K562 (cell line): Measurements from ENCODE around the gene NRXN3. TPM values are rescaled to one million over a fixed set of nuclear protein-coding genes. Genes with fewer than 3 reads are reported as not detected.

Experiments used
- ATAC-seq: fragments of 200-7000 bp; cut with Tn5 transposase; 3 replicates; pipeline ENCODE4 v1.9.1; 2020; ENCODE audit warnings: moderate library complexity
- BruUV-seq: library from RNA; stranded (reverse); fragments of 400-500 nt; replicated peaks from 2 replicates; lab custom pipeline; 2021; lab: Mats Ljungman, UMichigan
- CTCF ChIA-PET: fragments of 300-600 bp; formaldehyde crosslinking; extraction: SDS; loops from one replicate; lab custom pipeline; 2021; ENCODE audit warnings: low intra/inter-chr PET ratio; lab: Yijun Ruan, JAX
- POLR2A ChIA-PET: fragments of 300-600, 350-650 bp; sonication (Branson Sonifier 250); formaldehyde crosslinking; extraction: SDS; loops from one replicate; lab custom pipeline; 2021; ENCODE audit warnings: antibody characterized with exemption, inconsistent platforms; lab: Yijun Ruan, JAX
- DNase-seq, 4 experiments: peaks; one replicate each; pipeline versions ENCODE4 v3.0.0 to v3.0.0-alpha.2; 2011 to 2018; ENCODE audit warnings: low spot score in 3 of 4, mixed read lengths in 3 of 4; ENCODE audit errors: extremely low read depth in 1 of 4
- FAIRE-seq: peaks from 2 replicates; lab custom pipeline; 2011; peaks lifted over from hg19 to GRCh38; lab: Jason Lieb, UNC
- H2AFZ ChIP-seq: 2 replicates; pipeline ENCODE4 v1.6.0; 2011; ENCODE audit warnings: low read depth, low read length, control low read depth, inconsistent platforms
- H3K27ac ChIP-seq: fragments of 200-600 bp; 3 replicates; pipeline ENCODE4 v1.8.0; 2011; ENCODE audit warnings: low read depth, mild to moderate bottlenecking, control low read depth, inconsistent platforms, low read length, moderate library complexity, mixed read lengths; ENCODE audit errors: extremely low read depth
- H3K27me3 ChIP-seq, 2 experiments: fragments of 300-600 bp in 1 of 2; 2 replicates in 1 of 2; 3 replicates in 1 of 2; pipeline versions ENCODE4 v1.6.0 to v1.8.0; 2011; ENCODE audit warnings: inconsistent platforms in 2 of 2, low read length in 2 of 2, mild to moderate bottlenecking in 1 of 2, mixed read lengths in 1 of 2, moderate library complexity in 1 of 2; ENCODE audit not compliant: control insufficient read depth in 2 of 2, insufficient read depth in 2 of 2
- H3K36me3 ChIP-seq: fragments of 300-600 bp; 3 replicates; pipeline ENCODE4 v1.8.0; 2011; ENCODE audit warnings: mild to moderate bottlenecking, low read length, inconsistent platforms; ENCODE audit not compliant: control insufficient read depth, insufficient read depth
- H3K4me1 ChIP-seq, 2 experiments: fragments of 200-600 bp in 1 of 2; replicated peaks in 1 of 2; 2 replicates in 1 of 2; 3 replicates in 1 of 2; pipeline versions ENCODE4 v1.5.1 to v1.8.0; 2011; ENCODE audit warnings: inconsistent platforms in 2 of 2, low read length in 2 of 2, mild to moderate bottlenecking in 1 of 2, mixed read lengths in 1 of 2, moderate library complexity in 1 of 2; ENCODE audit not compliant: control insufficient read depth in 2 of 2, insufficient read depth in 2 of 2
- H3K4me2 ChIP-seq: 2 replicates; pipeline ENCODE4 v1.6.1; 2011; ENCODE audit warnings: low read length, control low read depth, inconsistent platforms, mixed read lengths; ENCODE audit not compliant: insufficient read depth
- H3K4me3 ChIP-seq: fragments of 200-600 bp; sonication (generic), shearing (Covaris generic); 2 replicates; pipeline ENCODE4 v1.5.1; 2016; ENCODE audit warnings: control low read depth, inconsistent platforms
- H3K79me2 ChIP-seq: fragments of 200-600 bp; 3 replicates; pipeline ENCODE4 v1.8.0; 2011; ENCODE audit warnings: low read length, inconsistent platforms; ENCODE audit not compliant: control insufficient read depth, insufficient read depth
- H3K9ac ChIP-seq, 2 experiments: 2 replicates each; pipeline versions ENCODE4 v1.6.0 to v1.6.1; 2011; ENCODE audit warnings: low read depth in 2 of 2, low read length in 2 of 2, control low read depth in 1 of 2, inconsistent platforms in 1 of 2, mild to moderate bottlenecking in 1 of 2, mixed read lengths in 1 of 2; ENCODE audit not compliant: insufficient read depth in 1 of 2
- H3K9me1 ChIP-seq: one replicate; pipeline ENCODE4 v1.6.0; 2011; ENCODE audit warnings: inconsistent platforms, mild to moderate bottlenecking, low read length, moderate library complexity; ENCODE audit not compliant: control insufficient read depth, insufficient read depth
- H3K9me3 ChIP-seq: replicated peaks from 2 replicates; pipeline ENCODE4 v1.5.1; 2011; ENCODE audit warnings: low read depth, low read length, inconsistent platforms; ENCODE audit not compliant: control insufficient read depth, insufficient read depth
- H4K20me1 ChIP-seq: replicated peaks from 2 replicates; pipeline ENCODE4 v1.6.1; 2011; ENCODE audit warnings: low read length, inconsistent platforms, mixed read lengths; ENCODE audit not compliant: control insufficient read depth, insufficient read depth
- DMBX1 ChIP-seq: fragments of 250-450 bp; sonication (Bioruptor Pico); IDR thresholded peaks from 2 replicates; pipeline ENCODE4 v1.8.0; 2022; ENCODE audit warnings: inconsistent platforms, mild to moderate bottlenecking, moderate library complexity, borderline replicate concordance
- MAX ChIP-seq: sonication (generic); formaldehyde crosslinking; IDR thresholded peaks from 2 replicates; pipeline ENCODE4 v1.9.0; 2022; ENCODE audit warnings: mild to moderate bottlenecking, missing genetic modification reagents
- NFRKB ChIP-seq: fragments of 450-650 bp; IDR thresholded peaks from 2 replicates; pipeline ENCODE4 v1.6.1; 2016; ENCODE audit warnings: low read depth
- POLR3G ChIP-seq: IDR thresholded peaks from 2 replicates; pipeline ENCODE4 v1.6.1; 2011; ENCODE audit not compliant: insufficient read length, insufficient replicate concordance; ENCODE audit errors: extremely low read depth
- ZNF143 ChIP-seq: sonication (generic); formaldehyde crosslinking; IDR thresholded peaks from 2 replicates; pipeline ENCODE4 v1.9.0; 2022; ENCODE audit warnings: mild to moderate bottlenecking, missing genetic modification reagents
- ZNF316 ChIP-seq: fragments of 450-650 bp; IDR thresholded peaks from 2 replicates; pipeline ENCODE4 v1.6.1; 2016
- WGBS: fragments of 100-300 bp; shearing (Covaris generic); methylation state at CpG from one replicate; pipeline ENCODE4 v1.1.6; 2016; ENCODE audit warnings: low coverage, mixed read lengths; ENCODE audit not compliant: insufficient coverage; ENCODE audit errors: missing lambda C conversion rate; 5-methylcytosine and 5-hydroxymethylcytosine counted together
- in situ Hi-C: fragments of 300-500 bp; cut with MboI; formaldehyde crosslinking; loops from 4 replicates; pipeline ENCODE4 v1.15.0; 2018; ENCODE audit warnings: inconsistent platforms, mixed read lengths
- intact Hi-C: fragments of 100-400 bp; cut with micrococcal nuclease; formaldehyde crosslinking; loops from 2 replicates; pipeline ENCODE4 v1.14.2; 2022
- polyA plus RNA-seq, 8 experiments: library from polyadenylated mRNA; depleted of rRNA in 4 of 8; stranded (reverse) in 5 of 8; unstranded in 3 of 8; fragments of >200 nt; fragmentation: Nextera tagmentation in 2 of 8; fragmentation: Illumina TruSeq in 1 of 8; extraction: Ambion mirVana in 2 of 8; extraction: Trizol in 1 of 8; gene quantifications; 2 replicates each; pipeline versions ENCODE4 v1.2.1 to v1.2.3, GENCODE V29; 2011 to 2014; ENCODE audit warnings: inconsistent platforms in 1 of 8, missing spikeins in 1 of 8
- total RNA-seq, 7 experiments: library from RNA; depleted of rRNA in 6 of 7; stranded (reverse); fragments of >200 nt in 6 of 7; fragmentation: Illumina TruSeq in 2 of 7; extraction: Trizol in 2 of 7; gene quantifications; 2 replicates each; pipeline versions ENCODE4 v1.2.1 to v1.2.3, GENCODE V29; 2011 to 2021; ENCODE audit warnings: low replicate concordance in 1 of 7

The NRXN3 gene
- total and polyA plus RNA-seq, 9 of the 15 experiments (the other 6 are each of a cell fraction or from before 2014, with no cell fraction given): 0.09 TPM; not detected in 8

DNA sequence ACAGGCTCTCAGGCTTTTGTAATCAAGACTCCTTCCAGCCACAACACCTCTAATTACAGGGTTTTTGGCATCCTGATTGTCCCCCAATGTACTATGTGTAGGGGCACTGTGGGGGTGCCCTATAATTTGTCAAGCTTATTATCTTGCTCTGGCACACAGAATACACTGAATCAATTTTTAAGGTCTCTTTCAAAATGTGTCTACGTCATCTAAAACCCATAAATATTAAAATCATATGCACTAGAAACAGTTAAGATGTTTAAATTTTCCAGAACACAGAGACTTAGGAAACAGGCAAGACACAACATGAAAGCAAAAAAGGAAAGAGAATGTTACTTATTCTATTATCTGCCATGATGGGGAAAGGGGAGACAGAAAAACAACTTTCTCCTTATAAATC is 665.7 kb downstream of the NRXN3 start:
- DNase-seq: no peak
- WGBS: 0% methylated on average over 1 of the region's 1 CpG
- H3K27ac ChIP-seq: no peak overlapping the region
- H3K36me3 ChIP-seq: no peaks in the 10 kb centered on the region
- no peaks in the 10 kb centered on the region for H3K4me1 ChIP-seq
- H3K4me2 ChIP-seq: no peak overlapping the region
- H2AFZ ChIP-seq: no peak overlapping the region
- no peak overlapping the region for H3K9ac ChIP-seq
- BruUV-seq: no TSS peak
- in situ Hi-C loops: no loop called here
- no peak overlapping the region for H3K4me3 ChIP-seq
- intact Hi-C loops: loop anchor here (5.0 kb wide), 1 partner anchor 389 kb away; no protein-coding TSS in a partner anchor
- no peaks in the 10 kb centered on the region for H3K79me2 ChIP-seq
- H3K9me3 ChIP-seq: no peaks in the 10 kb centered on the region
- POLR2A ChIA-PET: no interaction called here
- TF ChIP-seq MAX (CRISPR knock-in tag): no peak
- TF ChIP-seq POLR3G: no peak
- no peak for TF ChIP-seq NFRKB
- TF ChIP-seq ZNF316: peak; percentile 6; the same call in 1 of the 2 replicates
- no peak for TF ChIP-seq DMBX1 (CRISPR knock-in tag)
- TF ChIP-seq ZNF143 (CRISPR knock-in tag): no peak
- TF ChIP-seq, all 486 proteins: peak for 1
- FAIRE-seq (no peak), ATAC-seq (no peak)
- Histone ChIP-seq H3K27me3 (no peaks in the 10 kb centered on the region), H4K20me1 (no peaks in the 10 kb centered on the region), H3K9me1 (no peaks in the 10 kb centered on the region)
- CTCF ChIA-PET: interaction anchor here (1.6 kb wide), 1 partner anchor 46 kb away, joined by 3 read pairs; no protein-coding TSS in a partner anchor
